Glomerular visceral epithelial cell (primary cell): ENCODE measurements around the gene C5orf46.
"Not testable (repeated sequence)": the region's sequence is repeated elsewhere in the genome, so short reads cannot be mapped to it uniquely, and the experiment has no call there.

Experiments
- DNase-seq: peaks from one replicate; pipeline ENCODE4 v3.0.0-alpha.2; 2016; ENCODE audit errors: extremely low spot score

The C5orf46 gene

GRCh38 chr5:147893820-147894219 is 12.5 kb downstream of the C5orf46 start:
- DNase-seq, result no peak

GRCh38 chr5:147892696-147893296 is 13.5 kb downstream of the C5orf46 start:
- DNase-seq, result no peak

GRCh38 chr5:147887930-147888329 is 18.4 kb downstream of the C5orf46 start:
- DNase-seq, result no peak

GRCh38 chr5:147887026-147887627 is 19.2 kb downstream of the C5orf46 start:
- peak; percentile 12 for DNase-seq

- DNase-seq, result no peak
These were observed 23.6 kb downstream of the C5orf46 start for GRCh38 chr5:147882586-147883313.

GRCh38 chr5:147880487-147880886 is 25.9 kb downstream of the C5orf46 start:
- no peak for DNase-seq

GRCh38 chr5:147879784-147880183 is 26.6 kb downstream of the C5orf46 start:
- no peak for DNase-seq

GRCh38 chr5:147878066-147878759 is 28.1 kb downstream of the C5orf46 start, which contains the start of gene SCGB3A2:
Gene SCGB3A2, plus strand, starts transcription at chr5:147878711. Its CDS starts 93 bp downstream, at chr5:147878804.
- no peak for DNase-seq

- no peak for DNase-seq
These were observed 29.7 kb downstream of the C5orf46 start for GRCh38 chr5:147876626-147877025.

- DNase-seq, result no peak
These were observed 30.2 kb downstream of the C5orf46 start for GRCh38 chr5:147876141-147876540.

- no peak for DNase-seq
These were observed 31.4 kb downstream of the C5orf46 start for GRCh38 chr5:147874910-147875367.

GRCh38 chr5:147874118-147874875 is 32.0 kb downstream of the C5orf46 start:
- DNase-seq, result not testable (repeated sequence)

- DNase-seq, result not testable (repeated sequence)
These were observed 33.4 kb downstream of the C5orf46 start for GRCh38 chr5:147872744-147873435.

GRCh38 chr5:147871980-147872549 is 34.3 kb downstream of the C5orf46 start:
- DNase-seq, result not testable (repeated sequence)

- not testable (repeated sequence) for DNase-seq
These were observed 36.4 kb downstream of the C5orf46 start for GRCh38 chr5:147869892-147870291.

GRCh38 chr5:147869112-147869511 is 37.2 kb downstream of the C5orf46 start:
- no peak for DNase-seq

- DNase-seq, result no peak
These were observed 42.7 kb downstream of the C5orf46 start for GRCh38 chr5:147863454-147864158.

GRCh38 chr5:147860641-147861025 is 45.7 kb downstream of the C5orf46 start:
- DNase-seq, result no peak

GRCh38 chr5:147859962-147860640 is 46.2 kb downstream of the C5orf46 start:
- no peak for DNase-seq
